Endothelial cell (in vitro differentiated cells): ENCODE measurements around the gene HSBP1L1. TPM values are rescaled to one million over a fixed set of nuclear protein-coding genes. Genes with fewer than 3 reads are reported as not detected.
A peak's percentile ranks its signal among the peaks of the same experiment; 100 is the strongest.

Source experiments
- DNase-seq: peaks from one replicate; pipeline ENCODE4 v3.0.0; 2021; ENCODE audit warnings: low spot score
- H3K27ac Mint-ChIP-seq: one replicate; pipeline ENCODE4 v1.8.0; 2021; ENCODE audit warnings: mixed read lengths, inconsistent platforms; ENCODE audit not compliant: unreplicated experiment
- H3K27me3 Mint-ChIP-seq: one replicate; pipeline ENCODE4 v1.8.0; 2021; ENCODE audit warnings: mild to moderate bottlenecking, moderate library complexity, mixed read lengths, inconsistent platforms; ENCODE audit not compliant: unreplicated experiment
- H3K36me3 Mint-ChIP-seq: one replicate; pipeline ENCODE4 v1.8.0; 2021; ENCODE audit warnings: mild to moderate bottlenecking, low read depth, mixed read lengths, inconsistent platforms; ENCODE audit not compliant: unreplicated experiment
- H3K4me1 Mint-ChIP-seq: one replicate; pipeline ENCODE4 v1.8.0; 2021; ENCODE audit warnings: mild to moderate bottlenecking, mixed read lengths, inconsistent platforms; ENCODE audit not compliant: unreplicated experiment
- H3K4me3 Mint-ChIP-seq: one replicate; pipeline ENCODE4 v1.8.0; 2021; ENCODE audit warnings: mild to moderate bottlenecking, mixed read lengths, inconsistent platforms; ENCODE audit not compliant: unreplicated experiment
- H3K9me3 Mint-ChIP-seq: one replicate; pipeline ENCODE4 v1.8.0; 2021; ENCODE audit warnings: mixed read lengths, inconsistent platforms; ENCODE audit not compliant: unreplicated experiment
- CTCF ChIP-seq: fragments of 200-600 bp; sonication (generic); IDR thresholded peaks from one replicate; pipeline ENCODE4 v1.5.0; 2021; ENCODE audit warnings: antibody characterized with exemption; ENCODE audit not compliant: unreplicated experiment
- total RNA-seq: library from RNA; stranded (reverse); fragmentation: NEBNext Ultra II Directional; extraction: Animal tissue kit (Norgen Biotek cat#: 25700); gene quantifications from one replicate; pipeline ENCODE4 v1.2.1, GENCODE V29; 2021; ENCODE audit not compliant: unreplicated experiment

HSBP1L1 gene
- total RNA-seq, 1 donor from 2014 or later: 0.87 TPM

- peaks cover 31% of the 10 kb centered on the region for H3K27me3 Mint-ChIP-seq
- peaks cover 6% of the 10 kb centered on the region for H3K4me1 Mint-ChIP-seq
- no peak for TF ChIP-seq CTCF
- peaks cover 43% of the 10 kb centered on the region for H3K36me3 Mint-ChIP-seq
- no peak overlapping the region for H3K27ac Mint-ChIP-seq
- no peak for DNase-seq
- H3K9me3 Mint-ChIP-seq: no peaks in the 10 kb centered on the region
- no peak overlapping the region for H3K4me3 Mint-ChIP-seq
Observed at GRCh38 chr18:79917169-79917852, 47.1 kb upstream of the HSBP1L1 start.

- no peak for TF ChIP-seq CTCF
- DNase-seq: no peak
Observed at GRCh38 chr18:79917853-79918614, 46.4 kb upstream of the HSBP1L1 start.

GRCh38 chr18:79918615-79919011, 45.8 kb upstream of the HSBP1L1 start:
- no peak overlapping the region for H3K4me3 Mint-ChIP-seq
- peaks cover 24% of the 10 kb centered on the region for H3K27me3 Mint-ChIP-seq
- peaks cover 38% of the 10 kb centered on the region for H3K36me3 Mint-ChIP-seq
- DNase-seq: no peak
- no peak for TF ChIP-seq CTCF
- H3K27ac Mint-ChIP-seq: no peak overlapping the region
- no peaks in the 10 kb centered on the region for H3K9me3 Mint-ChIP-seq
- H3K4me1 Mint-ChIP-seq: no peaks in the 10 kb centered on the region

More at GRCh38 chr18:79917853-79918614, 46.4 kb upstream of the HSBP1L1 start:
- no peaks in the 10 kb centered on the region for H3K9me3 Mint-ChIP-seq
- peaks cover 5% of the 10 kb centered on the region for H3K4me1 Mint-ChIP-seq
- peaks cover 29% of the 10 kb centered on the region for H3K27me3 Mint-ChIP-seq
- peak overlapping the region; percentile 18 for H3K4me3 Mint-ChIP-seq
- H3K36me3 Mint-ChIP-seq: peaks cover 39% of the 10 kb centered on the region
- H3K27ac Mint-ChIP-seq: no peak overlapping the region

GRCh38 chr18:79919089-79919488, 45.4 kb upstream of the HSBP1L1 start:
- no peaks in the 10 kb centered on the region for H3K4me1 Mint-ChIP-seq
- no peak overlapping the region for H3K27ac Mint-ChIP-seq
- H3K4me3 Mint-ChIP-seq: peak overlapping the region; percentile 21
- DNase-seq: peak; percentile 1
- no peak for TF ChIP-seq CTCF
- peaks cover 23% of the 10 kb centered on the region for H3K27me3 Mint-ChIP-seq
- peaks cover 42% of the 10 kb centered on the region for H3K36me3 Mint-ChIP-seq
- H3K9me3 Mint-ChIP-seq: no peaks in the 10 kb centered on the region
